Measurements from ENCODE around the gene ARHGEF4.

ARHGEF4 gene

DNA sequence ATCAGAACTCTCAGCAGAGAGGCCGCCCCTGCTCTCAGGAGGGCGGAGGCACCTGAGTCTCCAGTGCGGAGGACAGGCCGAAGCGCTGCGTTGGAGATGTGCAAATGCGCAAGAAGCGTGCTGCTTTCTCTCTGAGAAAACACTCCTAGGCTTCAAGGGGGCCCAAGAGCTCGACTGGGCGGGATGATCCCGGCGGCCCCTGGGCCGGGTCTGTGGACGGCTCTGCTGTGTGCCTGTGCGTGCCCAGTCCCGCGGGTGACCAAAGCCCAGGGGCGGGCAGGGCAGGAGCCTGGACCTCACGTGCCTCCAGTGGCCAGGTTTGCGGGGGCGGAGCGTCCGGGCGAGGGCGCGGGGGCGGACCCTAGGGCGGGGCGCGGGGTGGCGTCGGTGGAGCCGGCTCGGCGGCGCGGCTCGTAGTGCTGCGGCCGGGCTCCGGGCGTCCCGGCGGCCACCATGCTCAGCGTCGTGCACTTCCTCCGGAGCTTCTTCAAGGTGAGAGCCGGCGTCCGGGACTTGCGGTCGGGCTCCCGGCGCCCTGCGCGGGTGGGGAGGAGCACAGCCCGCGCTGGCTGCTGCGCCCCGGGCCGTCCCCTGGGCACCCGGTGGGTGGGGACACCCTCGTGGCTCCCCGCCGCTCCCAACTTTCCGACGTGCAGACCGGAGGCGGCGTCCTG lies at the start of gene ARHGEF4:
ARHGEF4 (plus strand) TSS at position 414 of the 674 bp plus-strand sequence; CDS start at position 454, 40 bp downstream.
- no peak for TF ChIP-seq CTCF (conservative IDR thresholded peaks at IDR 0.05; ENCODE audit: control insufficient read depth, insufficient read depth, low read depth, low read length)
- no peak within 1 kb of the TSS for H3K4me3 ChIP-seq (ENCODE audit: control insufficient read depth, low read depth, low read length)
- no peak for DNase-seq (ENCODE audit: low read depth)

DNA sequence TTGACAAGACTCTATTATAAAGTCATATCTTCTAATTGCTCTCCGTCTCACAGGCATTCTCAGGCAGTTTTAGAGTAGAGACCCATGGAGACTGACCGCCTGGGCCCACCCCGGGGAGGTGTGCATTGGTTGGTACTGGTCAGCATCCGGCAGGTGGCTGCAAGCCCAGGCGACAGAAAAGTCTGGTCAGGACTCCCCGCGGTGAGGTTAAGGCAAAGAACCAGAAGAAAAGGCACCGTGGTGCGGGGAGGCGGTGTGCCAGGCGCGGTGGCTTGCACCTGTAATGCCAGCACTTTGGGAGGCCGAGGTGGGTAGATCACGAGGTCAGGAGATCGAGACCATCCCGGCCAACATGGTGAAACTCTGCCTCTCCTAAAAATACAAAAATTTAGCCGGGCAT lies 48.9 kb upstream of the ARHGEF4 start:
- no peak overlapping the region for H3K4me3 ChIP-seq (ENCODE audit: control insufficient read depth, low read depth, low read length)
- no peak for DNase-seq (ENCODE audit: low read depth)
- no peak for TF ChIP-seq CTCF (conservative IDR thresholded peaks at IDR 0.05; ENCODE audit: control insufficient read depth, insufficient read depth, low read depth, low read length)

DNA sequence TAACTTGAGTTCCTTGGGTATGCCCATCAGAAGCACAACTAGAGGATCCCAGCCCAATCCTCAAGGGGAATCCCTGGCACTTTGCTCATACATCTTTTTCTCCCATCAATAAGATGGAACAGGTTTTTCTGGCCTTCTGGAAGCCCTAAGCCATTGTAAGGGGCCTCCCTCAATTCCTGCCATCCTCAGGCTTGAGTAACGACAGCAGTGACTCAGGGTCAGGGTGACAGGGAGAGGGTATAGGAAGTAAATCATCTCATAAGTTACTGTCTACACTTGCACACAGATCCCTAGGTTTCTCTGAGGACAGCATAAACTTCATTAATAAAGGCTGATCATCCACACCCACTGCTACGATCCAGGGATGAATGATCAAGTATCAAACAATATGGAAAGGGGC lies 46.4 kb upstream of the ARHGEF4 start:
- DNase-seq (ENCODE audit: low read depth) = no peak
- no peak for TF ChIP-seq CTCF (conservative IDR thresholded peaks at IDR 0.05; ENCODE audit: control insufficient read depth, insufficient read depth, low read depth, low read length)
- no peak overlapping the region for H3K4me3 ChIP-seq (ENCODE audit: control insufficient read depth, low read depth, low read length)

DNA sequence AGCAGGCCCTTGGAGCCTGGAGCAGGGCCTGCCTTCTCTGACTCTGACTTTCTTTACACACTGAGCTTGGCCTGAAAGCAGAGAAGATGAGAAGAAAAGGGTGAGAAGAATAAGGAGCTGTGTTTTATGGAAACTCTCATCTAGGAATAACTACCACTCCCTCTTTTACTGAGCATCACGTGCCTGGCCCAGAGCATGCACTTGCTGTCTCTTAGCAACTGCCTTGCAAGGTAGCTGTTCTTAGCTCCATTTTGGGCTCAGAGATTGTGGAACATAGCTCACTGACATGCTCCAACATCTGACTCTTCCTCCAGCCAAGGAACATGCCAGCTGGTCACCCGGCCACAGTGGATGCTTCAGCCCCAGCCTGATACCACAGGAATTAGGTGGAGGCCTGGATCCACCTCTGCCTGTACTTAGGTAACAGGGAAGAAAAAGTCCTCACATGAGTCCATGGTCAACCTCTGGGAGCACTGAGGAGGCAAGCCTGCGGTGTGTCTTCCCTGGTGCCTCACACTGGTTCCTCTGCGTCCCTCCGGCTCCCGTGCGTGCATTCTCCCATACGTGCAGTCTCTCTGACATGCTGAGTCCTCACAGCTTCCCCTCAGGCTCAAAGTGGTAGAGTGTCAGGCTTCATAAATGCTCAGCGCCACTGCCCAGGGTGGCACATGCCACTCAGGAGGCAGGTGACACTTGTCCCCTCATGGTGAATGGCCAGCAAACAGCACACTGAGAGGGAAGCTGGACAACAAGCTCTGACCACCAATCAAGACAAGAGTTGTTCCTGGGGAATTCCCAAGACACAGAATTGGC lies 45.7 kb upstream of the ARHGEF4 start:
- no peak overlapping the region for H3K4me3 ChIP-seq (ENCODE audit: control insufficient read depth, low read depth, low read length)
- no peak for DNase-seq (ENCODE audit: low read depth)
- TF ChIP-seq CTCF (conservative IDR thresholded peaks at IDR 0.05; ENCODE audit: control insufficient read depth, insufficient read depth, low read depth, low read length) = no peak

- no peak overlapping the region for H3K4me3 ChIP-seq (ENCODE audit: control insufficient read depth, low read depth, low read length)
- no peak for TF ChIP-seq CTCF (conservative IDR thresholded peaks at IDR 0.05; ENCODE audit: control insufficient read depth, insufficient read depth, low read depth, low read length)
- no peak for DNase-seq (ENCODE audit: low read depth)
Observed at GRCh38 chr2:130791617-130791939, 45.1 kb upstream of the ARHGEF4 start.

DNA sequence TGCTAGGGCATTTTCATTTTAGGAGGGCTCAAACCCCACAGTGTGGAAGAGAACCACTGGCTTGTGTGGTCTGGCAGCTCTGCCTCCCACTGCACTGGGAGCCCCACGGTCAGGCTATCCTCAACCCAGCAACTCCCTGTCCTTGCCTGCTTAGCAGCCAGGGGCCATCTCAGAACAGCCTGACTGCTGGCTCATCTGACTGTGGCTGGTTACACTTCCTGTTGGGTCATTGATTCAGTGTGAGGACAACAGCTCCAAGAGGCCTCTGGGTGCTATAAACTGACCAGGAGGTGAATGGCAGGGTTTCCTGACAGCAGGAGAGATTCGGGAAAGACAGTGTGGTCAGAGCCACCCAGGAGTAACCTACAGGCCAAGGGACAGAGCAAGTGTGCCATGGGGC lies 41.3 kb upstream of the ARHGEF4 start:
- DNase-seq (ENCODE audit: low read depth) = no peak
- TF ChIP-seq CTCF (conservative IDR thresholded peaks at IDR 0.05; ENCODE audit: control insufficient read depth, insufficient read depth, low read depth, low read length) = no peak
- no peak overlapping the region for H3K4me3 ChIP-seq (ENCODE audit: control insufficient read depth, low read depth, low read length)

Data from fibroblast of mammary gland (primary cell).